Activated naive CD8-positive, alpha-beta T cell treated with anti-CD3 and anti-CD28 coated beads, Interleukin-2, amount 10 ng/mL, durations not matched to agents 7 days and 5 days (primary cell): ENCODE results near the gene DUS1L. TPM values are rescaled to one million over a fixed set of nuclear protein-coding genes. Genes with fewer than 3 reads are reported as not detected.

Experiments used
- ATAC-seq: fragments of 150-1000 bp; cut with Tn5 transposase; one replicate; pipeline ENCODE4 v1.10.0; 2021; ENCODE audit warnings: low read depth, moderate library complexity
- POLR2A ChIA-PET: fragments of 350-600 bp; sonication (Branson Sonifier 250); formaldehyde crosslinking; loops from one replicate; lab custom pipeline; 2021; ENCODE audit warnings: antibody characterized with exemption; lab: Charles Lee
- DNase-seq: peaks from one replicate; pipeline ENCODE4 v3.0.0; 2021
- H3K27ac Mint-ChIP-seq: one replicate; pipeline ENCODE4 v1.8.0; 2022; ENCODE audit warnings: mild to moderate bottlenecking, mixed read lengths
- H3K27me3 Mint-ChIP-seq: one replicate; pipeline ENCODE4 v1.8.0; 2022; ENCODE audit warnings: mild to moderate bottlenecking, moderate library complexity, mixed read lengths
- H3K36me3 Mint-ChIP-seq: one replicate; pipeline ENCODE4 v1.8.0; 2021; ENCODE audit warnings: mild to moderate bottlenecking, mixed read lengths
- H3K4me1 Mint-ChIP-seq: one replicate; pipeline ENCODE4 v1.8.0; 2021; ENCODE audit warnings: mixed read lengths
- H3K4me3 Mint-ChIP-seq: one replicate; pipeline ENCODE4 v1.8.0; 2022; ENCODE audit warnings: mild to moderate bottlenecking, moderate library complexity, mixed read lengths
- H3K9me3 Mint-ChIP-seq: one replicate; pipeline ENCODE4 v1.8.0; 2021; ENCODE audit warnings: mixed read lengths
- total RNA-seq, 2 experiments: library from RNA; stranded (reverse); gene quantifications; one replicate each; pipeline ENCODE4 v1.2.3, GENCODE V29; 2021

DUS1L gene
- total RNA-seq, 2 experiments from 2014 or later: 126 to 130 TPM

DNA sequence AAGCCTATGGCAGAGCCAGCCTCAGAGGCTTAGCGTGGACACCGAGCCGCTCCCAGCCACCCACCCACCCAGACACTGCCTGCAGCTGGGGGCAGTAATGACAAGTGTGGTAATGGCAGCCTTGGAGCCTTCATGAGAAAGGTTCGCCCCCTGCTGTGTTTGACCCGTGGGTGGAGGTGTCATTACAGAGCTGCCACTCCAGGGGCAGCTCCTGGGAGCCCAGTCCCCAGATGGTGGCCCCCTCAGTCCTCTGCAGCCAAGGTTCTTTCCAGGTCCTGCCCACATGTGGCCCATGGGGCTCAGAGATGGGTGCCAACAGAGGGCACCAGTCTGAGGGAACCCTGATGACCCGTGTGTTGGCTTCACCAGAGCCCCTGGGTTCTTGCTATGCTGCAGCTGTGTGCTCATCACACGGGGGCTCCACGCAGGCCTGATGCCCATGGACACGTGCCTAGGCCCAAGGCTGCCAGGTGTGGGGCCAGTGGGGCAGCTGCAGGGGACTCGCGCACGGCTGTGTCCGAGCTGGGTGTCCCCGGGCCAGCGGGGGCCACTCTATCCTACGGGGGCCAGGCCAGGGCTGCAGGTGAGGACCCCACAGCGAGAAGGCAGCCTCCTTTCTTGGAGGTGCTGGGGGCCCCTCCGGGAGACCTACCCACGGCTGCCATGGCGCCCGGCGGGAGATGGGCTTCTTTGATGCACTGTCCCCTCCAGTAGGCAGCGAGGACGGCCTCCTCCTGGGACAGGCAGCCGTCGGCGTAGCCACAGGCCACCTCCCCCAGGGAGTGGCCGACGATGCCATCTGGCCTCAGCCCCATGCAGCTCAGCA, 24.3 kb upstream of the DUS1L start:
- no peaks in the 10 kb centered on the region for H3K9me3 Mint-ChIP-seq
- ATAC-seq: no peak
- H3K4me3 Mint-ChIP-seq: no peak overlapping the region
- no peaks in the 10 kb centered on the region for H3K27me3 Mint-ChIP-seq
- no peaks in the 10 kb centered on the region for H3K36me3 Mint-ChIP-seq
- H3K27ac Mint-ChIP-seq: no peak overlapping the region
- no peaks in the 10 kb centered on the region for H3K4me1 Mint-ChIP-seq
- DNase-seq: no peak
- POLR2A ChIA-PET: interaction anchor here (1.3 kb wide), 1 partner anchor 26 kb away, joined by 3 read pairs; no protein-coding TSS in a partner anchor

DNA sequence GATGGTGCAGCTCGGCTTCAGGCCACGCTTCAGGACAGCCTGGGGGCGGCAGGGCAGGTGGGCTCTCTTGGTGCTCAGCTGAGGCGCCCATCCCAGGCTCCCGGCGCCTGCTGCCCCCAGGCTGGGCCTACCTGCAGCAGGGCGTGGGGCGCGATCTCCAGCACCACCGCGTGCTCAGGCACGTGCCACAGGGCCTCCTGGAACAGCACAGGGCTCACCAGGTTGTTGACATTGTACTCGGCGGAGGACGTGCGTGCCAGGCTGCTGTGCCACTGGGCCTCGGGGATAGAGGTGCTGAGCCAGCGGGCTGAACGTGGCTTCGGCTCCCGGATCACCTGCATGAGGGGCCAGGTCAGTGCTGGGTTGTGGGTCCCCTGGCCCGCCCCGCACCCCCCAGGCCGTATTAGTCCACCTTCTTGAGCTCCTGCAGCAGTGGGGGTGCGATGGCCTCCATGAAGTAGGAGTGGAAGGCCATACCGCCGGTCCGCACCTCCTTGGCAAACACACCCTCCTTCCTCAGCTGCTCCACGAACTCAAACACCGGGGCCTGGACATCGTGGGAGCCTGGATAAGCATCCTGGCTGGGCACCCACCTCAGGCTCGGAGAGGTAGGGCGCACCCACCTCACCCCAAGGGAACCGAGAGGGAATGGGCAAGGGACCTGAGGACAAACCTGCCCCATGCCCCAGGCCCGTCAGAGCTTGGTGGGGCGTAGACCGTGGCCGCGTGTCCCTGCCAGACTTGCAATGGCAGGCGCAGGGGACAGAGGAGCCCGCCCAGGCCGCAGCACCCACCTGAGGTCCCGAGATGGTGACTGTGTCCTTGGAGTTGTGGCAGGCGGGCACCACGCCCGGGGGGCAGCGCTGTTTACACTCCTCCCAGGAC, 23.5 kb upstream of the DUS1L start:
- no peak overlapping the region for H3K4me3 Mint-ChIP-seq
- no peaks in the 10 kb centered on the region for H3K36me3 Mint-ChIP-seq
- H3K4me1 Mint-ChIP-seq: no peaks in the 10 kb centered on the region
- H3K9me3 Mint-ChIP-seq: no peaks in the 10 kb centered on the region
- POLR2A ChIA-PET: interaction anchor here (0.9 to 1.3 kb wide), 2 partner anchors 26 to 59 kb away, joined by 3 read pairs; no protein-coding TSS in a partner anchor
- DNase-seq: no peak
- H3K27ac Mint-ChIP-seq: no peak overlapping the region
- H3K27me3 Mint-ChIP-seq: no peaks in the 10 kb centered on the region
- ATAC-seq: no peak

DNA sequence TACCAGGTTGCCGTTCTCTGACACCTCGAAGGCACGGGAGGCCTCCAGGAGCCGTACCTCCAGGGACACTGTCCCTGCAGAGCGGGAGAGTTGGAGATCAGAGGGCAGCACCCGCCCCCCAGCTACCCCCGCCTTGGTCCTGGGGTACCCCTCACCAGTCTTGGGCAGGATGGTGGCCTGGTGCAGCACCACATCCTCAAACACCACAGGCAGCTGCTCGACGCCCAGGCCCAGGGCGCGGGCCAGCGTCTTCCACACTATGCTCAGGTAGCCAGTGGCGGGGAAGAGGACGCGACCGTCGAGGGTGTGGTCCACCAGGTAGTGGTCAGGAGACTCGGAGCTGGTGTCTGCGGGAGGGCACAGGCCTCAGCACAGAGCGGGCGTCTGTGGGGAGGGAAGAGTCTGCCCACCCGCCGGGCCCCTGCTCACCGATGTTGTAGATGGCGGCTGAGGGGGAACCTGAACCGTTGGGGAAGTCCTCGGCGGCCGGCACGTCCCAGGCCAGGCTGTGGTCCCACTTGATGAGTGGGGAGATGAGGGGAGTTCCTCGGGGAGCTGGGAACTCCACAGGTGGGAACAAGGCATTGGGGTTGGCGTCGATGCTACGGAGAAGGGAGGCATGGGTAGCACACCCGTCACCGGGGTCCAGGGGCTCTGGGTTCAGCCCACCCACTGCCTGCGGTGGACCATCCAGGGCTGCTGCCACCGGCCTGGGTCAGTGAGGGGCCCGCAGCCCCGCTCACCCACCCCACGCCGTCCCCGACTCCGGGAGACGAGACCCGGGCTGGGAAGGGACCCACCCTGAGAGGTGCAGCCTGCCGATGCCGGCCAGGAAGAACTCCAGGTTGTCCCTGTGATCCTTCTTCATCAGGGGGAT, 22.6 kb upstream of the DUS1L start:
- H3K27me3 Mint-ChIP-seq: no peaks in the 10 kb centered on the region
- H3K27ac Mint-ChIP-seq: no peak overlapping the region
- H3K9me3 Mint-ChIP-seq: no peaks in the 10 kb centered on the region
- H3K4me1 Mint-ChIP-seq: no peaks in the 10 kb centered on the region
- no peaks in the 10 kb centered on the region for H3K36me3 Mint-ChIP-seq
- ATAC-seq: no peak
- DNase-seq: no peak
- no peak overlapping the region for H3K4me3 Mint-ChIP-seq
- POLR2A ChIA-PET: interaction anchor here (0.9 to 1.3 kb wide), 2 partner anchors 25 to 58 kb away, joined by 3 read pairs; no protein-coding TSS in a partner anchor

DNA sequence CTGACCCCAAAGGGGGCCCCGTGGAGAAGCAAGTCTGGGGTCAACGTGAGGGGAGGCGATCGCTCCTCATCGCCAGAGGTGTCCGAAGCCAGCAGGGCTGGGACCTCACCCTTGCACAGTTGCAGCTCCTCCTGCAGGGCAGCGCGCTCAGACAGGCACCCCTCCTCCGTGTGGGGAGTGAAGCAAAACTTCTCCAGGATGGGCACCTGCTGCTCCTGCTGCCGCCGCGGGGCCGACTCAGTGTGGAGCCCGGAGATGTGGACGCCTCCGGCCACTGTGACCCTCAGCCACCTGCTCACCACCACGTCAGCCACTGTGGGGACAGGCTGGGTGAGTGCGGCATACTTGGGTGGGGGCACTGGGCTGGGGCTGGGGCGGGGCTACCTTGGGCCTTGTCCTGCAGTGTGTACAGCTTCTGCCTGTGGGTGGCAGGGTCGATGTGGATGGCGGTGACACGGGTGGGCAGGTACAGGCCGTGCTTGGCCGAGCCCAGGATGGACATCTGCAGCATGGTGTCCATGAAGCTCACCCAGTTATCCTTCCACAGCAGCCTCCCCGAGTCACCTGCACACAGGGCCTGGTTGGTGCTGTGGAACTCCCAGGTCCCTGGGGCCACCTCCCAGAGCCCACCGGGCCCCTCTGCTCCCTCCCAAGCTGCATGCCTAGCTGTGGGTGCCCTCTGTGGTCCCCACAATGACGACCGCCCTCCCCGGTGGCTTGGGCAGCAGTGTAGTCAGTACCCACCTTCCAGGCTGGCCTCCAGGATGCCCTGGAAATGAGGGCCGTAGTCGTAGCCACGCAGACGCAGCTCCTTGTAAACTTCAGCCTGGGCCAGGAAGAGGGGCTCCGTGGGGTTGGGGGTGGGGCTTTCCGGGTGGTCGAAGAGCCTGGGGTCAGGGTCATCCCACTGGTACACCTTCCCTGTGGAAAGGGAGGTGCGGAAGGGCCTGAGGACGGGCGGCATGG, 21.6 kb upstream of the DUS1L start:
- no peaks in the 10 kb centered on the region for H3K27me3 Mint-ChIP-seq

DNA sequence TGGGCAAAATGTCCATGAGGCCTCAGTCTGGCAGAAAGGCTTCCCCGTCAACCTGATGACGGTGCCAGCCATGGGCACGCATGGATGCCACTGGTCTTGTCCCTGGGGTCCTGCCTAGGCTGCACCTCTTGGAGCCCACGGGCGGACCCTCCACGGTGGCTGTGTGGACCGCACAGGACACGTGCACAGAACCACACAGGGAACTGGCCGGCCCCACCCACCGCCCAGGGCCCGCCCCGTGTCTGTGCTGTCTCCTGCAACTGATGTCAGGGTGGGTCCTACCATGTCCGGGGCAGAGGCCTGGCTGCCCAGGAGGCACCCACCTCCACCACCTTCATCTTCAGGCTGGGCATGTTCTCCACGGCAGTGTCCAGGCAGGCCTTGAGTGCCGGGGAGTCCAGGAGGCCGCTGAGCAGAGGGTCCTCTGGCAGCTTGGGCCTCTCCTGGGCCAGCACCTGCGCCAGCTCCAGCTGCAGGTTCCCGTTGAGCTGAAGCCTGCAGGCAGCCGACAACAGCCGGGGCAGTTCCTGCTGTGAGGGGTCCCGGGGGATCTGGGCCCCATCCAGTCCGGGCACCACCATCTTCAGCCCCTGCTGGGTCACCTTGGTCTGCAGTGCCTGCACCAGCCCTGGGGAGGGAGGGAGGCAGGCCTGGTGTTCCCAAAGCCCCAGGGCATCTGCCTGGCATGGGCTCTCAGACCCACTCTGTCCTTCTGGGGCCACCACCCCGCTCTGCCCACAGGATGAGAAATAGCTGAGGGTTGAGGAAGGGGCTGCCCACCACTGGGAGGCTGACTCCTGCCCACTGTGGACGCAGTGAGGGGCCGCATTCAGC, 20.5 kb upstream of the DUS1L start:
- H3K4me1 Mint-ChIP-seq: no peaks in the 10 kb centered on the region
- POLR2A ChIA-PET: interaction anchor here (0.7 kb wide), 2 partner anchors 10 to 115 kb away, joined by 3 read pairs; no protein-coding TSS in a partner anchor
- H3K9me3 Mint-ChIP-seq: no peaks in the 10 kb centered on the region
- ATAC-seq (no peak), DNase-seq (no peak)
- no peaks in the 10 kb centered on the region for H3K36me3 Mint-ChIP-seq
- H3K27me3 Mint-ChIP-seq: no peaks in the 10 kb centered on the region
- H3K27ac Mint-ChIP-seq: no peak overlapping the region
- no peak overlapping the region for H3K4me3 Mint-ChIP-seq

More for the DNA sequence above, 21.6 kb upstream of the DUS1L start:
- POLR2A ChIA-PET: interaction anchor here (0.7 kb wide), 1 partner anchor 9 kb away, joined by 3 read pairs; no protein-coding TSS in a partner anchor
- H3K4me3 Mint-ChIP-seq: no peak overlapping the region
- H3K36me3 Mint-ChIP-seq: no peaks in the 10 kb centered on the region
- H3K27ac Mint-ChIP-seq: no peak overlapping the region
- no peaks in the 10 kb centered on the region for H3K9me3 Mint-ChIP-seq
- DNase-seq (no peak), ATAC-seq (no peak)
- H3K4me1 Mint-ChIP-seq: no peaks in the 10 kb centered on the region

DNA sequence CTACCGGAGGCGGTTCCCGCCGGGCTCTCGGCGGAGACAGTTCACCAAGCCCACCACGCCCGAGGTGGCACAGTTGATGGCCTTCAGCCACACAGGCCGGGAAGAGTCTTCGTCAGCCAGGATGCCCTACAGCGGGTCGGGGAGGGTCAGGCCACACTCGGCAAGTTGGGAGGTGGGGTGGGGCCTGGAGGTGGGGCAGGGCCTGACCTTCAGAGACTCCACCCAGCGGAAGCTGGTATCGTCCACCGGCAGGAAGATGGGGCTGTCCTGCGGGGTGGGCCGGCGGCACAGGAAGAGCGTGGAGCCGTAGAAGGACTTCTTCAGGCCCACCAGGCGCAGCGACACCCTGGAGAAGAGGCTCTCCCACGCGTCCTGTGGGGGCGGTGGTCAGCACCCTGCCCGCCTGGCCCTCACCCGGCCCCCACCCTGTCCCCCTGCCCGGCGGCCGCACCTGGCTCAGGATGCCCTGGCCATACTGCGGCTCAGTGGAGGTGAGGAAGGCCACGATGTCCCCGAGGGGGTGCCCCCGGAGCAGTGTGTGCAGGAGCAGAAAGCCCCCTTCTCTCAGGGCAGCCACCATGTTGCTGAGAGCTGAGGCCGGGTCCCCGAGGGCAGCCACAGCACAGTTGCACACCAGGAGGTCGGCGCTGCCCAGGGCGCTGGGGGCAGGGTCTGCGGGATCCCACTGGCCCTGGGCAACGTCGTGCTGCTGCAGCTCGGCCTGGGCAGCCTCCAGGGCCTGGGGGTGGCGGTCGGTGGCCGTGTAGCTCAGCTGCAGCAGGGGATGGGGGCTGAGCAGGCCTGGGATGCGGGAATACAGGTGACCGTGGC, 19.6 kb upstream of the DUS1L start:
- Mint-ChIP-seq H3K4me3 (no peak overlapping the region), H3K4me1 (no peaks in the 10 kb centered on the region), H3K36me3 (no peaks in the 10 kb centered on the region), H3K27me3 (no peaks in the 10 kb centered on the region), H3K9me3 (no peaks in the 10 kb centered on the region), H3K27ac (no peak overlapping the region)
- POLR2A ChIA-PET: no interaction called here
- ATAC-seq (no peak), DNase-seq (no peak)

DNA sequence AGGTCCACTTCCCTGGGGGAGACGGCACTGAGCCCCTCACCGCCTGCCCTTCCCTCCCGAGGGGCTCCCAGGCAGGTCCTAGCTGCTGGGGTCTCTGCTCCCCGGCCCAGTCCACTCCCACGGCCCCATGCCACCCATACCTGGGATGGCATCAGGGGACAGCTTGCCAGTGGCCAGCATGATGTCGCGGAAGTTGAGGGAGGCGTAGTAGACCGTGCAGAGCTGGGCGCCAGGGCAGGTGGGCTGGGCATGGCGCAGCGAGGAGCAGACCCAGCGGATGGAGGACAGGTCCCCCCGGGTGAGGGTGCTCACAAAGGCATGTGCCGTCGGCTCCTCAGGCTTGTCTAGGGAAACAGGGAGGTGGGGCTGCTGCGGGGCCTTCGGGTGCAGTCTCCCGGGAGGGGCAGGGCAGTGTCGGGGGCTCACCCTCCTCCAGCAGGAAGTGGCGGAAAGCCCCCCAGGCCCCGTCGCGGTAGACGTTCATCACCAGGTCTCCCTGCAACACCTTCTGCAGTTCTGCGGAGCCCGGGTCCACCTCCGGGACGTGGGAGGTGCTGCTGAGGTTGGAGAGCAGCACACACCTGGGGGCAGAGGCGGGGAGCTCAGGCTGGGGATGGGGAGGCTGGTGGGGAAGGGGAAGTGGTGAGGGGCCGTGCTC, 18.9 kb upstream of the DUS1L start:
- POLR2A ChIA-PET: no interaction called here
- Mint-ChIP-seq H3K4me3 (no peak overlapping the region), H3K4me1 (no peaks in the 10 kb centered on the region), H3K27me3 (no peaks in the 10 kb centered on the region), H3K9me3 (no peaks in the 10 kb centered on the region), H3K27ac (no peak overlapping the region), H3K36me3 (no peaks in the 10 kb centered on the region)
- no peak for ATAC-seq
- DNase-seq: no peak

DNA sequence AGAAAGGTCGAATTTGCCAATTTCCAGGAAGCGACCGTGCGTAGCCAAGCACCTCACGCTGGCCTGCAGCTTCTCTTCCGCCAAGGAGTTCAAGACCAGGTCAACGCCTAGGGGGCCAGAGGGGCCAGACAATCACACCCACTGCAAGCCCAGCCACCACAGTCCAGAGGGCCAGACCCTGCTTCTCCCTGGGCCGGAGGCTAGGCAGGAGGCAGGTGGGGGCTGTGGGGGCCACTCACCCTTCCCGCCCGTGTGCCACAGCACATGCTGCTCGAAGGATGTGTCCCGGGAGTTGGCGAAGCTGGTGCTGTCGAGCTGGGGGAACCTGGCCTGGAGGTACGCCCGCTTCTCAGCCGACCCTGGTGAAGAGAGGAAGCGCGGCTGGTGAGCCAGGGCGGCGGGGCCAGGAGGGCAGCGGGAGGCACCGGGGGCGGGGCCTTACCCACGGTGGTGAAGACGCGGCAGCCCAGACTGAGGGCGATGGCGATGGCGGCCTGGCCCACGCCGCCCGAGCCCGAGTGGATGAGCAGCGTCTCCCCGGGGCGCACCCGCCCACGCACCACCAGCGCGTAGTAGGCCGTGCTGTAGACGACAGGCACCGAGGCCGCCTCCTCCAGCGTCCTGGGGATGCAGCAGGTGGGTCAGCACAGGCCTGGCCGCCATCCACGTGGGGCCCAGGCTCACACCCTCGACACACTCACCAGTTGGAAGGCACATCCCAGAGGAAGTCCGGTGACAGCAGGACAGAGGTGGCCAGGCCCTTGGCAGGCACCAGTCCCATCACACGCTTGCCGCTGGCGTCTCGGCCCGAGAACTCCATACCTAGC, 18.1 kb upstream of the DUS1L start:
- Mint-ChIP-seq H3K4me1 (no peaks in the 10 kb centered on the region), H3K27ac (no peak overlapping the region), H3K36me3 (no peaks in the 10 kb centered on the region), H3K27me3 (no peaks in the 10 kb centered on the region), H3K9me3 (no peaks in the 10 kb centered on the region), H3K4me3 (no peak overlapping the region)
- no peak for ATAC-seq
- no peak for DNase-seq
- POLR2A ChIA-PET: no interaction called here

DNA sequence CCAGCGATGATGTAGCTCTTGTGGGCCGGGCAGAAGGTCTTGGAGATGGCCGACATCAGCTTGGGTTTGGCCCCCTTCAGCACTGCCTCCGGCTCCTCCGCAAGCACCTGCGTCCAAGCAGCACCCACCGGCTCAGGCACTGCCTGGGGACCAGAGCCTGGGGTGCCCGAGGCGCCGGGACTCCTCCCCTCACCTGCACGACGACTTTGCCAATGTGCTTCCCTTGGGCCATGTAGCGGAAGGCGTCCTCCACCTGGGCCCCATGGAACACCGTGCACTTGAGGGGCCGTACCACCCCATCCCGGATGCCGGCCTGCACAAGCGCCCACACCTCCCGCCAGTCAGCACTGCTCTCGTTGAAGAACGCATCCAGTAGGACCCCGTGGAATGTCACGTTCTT, 17.4 kb upstream of the DUS1L start:
- Mint-ChIP-seq H3K36me3 (peaks cover 3% of the 10 kb centered on the region), H3K27ac (no peak overlapping the region), H3K4me1 (no peaks in the 10 kb centered on the region), H3K27me3 (no peaks in the 10 kb centered on the region), H3K9me3 (no peaks in the 10 kb centered on the region), H3K4me3 (no peak overlapping the region)
- POLR2A ChIA-PET: no interaction called here
- ATAC-seq (no peak), DNase-seq (no peak)

DNA sequence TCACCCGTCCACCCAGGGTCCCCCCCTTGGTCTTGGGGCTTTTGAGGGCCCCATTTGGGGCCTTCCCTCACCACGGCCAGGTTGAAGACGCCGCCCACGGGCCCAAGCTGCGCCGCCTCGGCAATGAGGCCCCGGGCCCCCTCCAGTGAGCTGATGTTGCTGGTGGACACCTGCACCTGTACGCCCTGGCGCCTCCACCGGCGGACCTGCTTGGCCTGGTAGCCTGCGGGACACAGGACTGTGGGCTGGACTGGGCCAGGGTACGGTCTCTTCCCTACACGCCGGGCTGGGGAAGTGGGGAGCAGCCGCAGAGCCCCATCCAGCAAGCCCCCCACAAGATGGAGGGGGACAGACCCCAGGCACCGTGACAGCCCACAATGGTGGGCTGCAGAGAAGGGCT, 16.9 kb upstream of the DUS1L start:
- POLR2A ChIA-PET: no interaction called here
- Mint-ChIP-seq H3K36me3 (peaks cover 3% of the 10 kb centered on the region), H3K27me3 (no peaks in the 10 kb centered on the region), H3K27ac (no peak overlapping the region), H3K9me3 (no peaks in the 10 kb centered on the region), H3K4me1 (no peaks in the 10 kb centered on the region), H3K4me3 (no peak overlapping the region)
- DNase-seq: no peak
- no peak for ATAC-seq
